ENCODE data around the gene C1orf216.

C1orf216 gene

GRCh38 chr1:35666916-35667315 lies 51.8 kb downstream of the C1orf216 start:
- Histone ChIP-seq H3K36me3 (ENCODE audit: low read depth) (no peaks in the 10 kb centered on the region), H3K27ac (ENCODE audit: poor library complexity, severe bottlenecking) (no peak overlapping the region), H3K9me3 (ENCODE audit: severe bottlenecking) (no peaks in the 10 kb centered on the region), H3K4me1 (ENCODE audit: insufficient read depth, poor library complexity, severe bottlenecking) (no peaks in the 10 kb centered on the region), H3K4me3 (ENCODE audit: severe bottlenecking) (no peak overlapping the region), H3K27me3 (ENCODE audit: insufficient read depth, poor library complexity, severe bottlenecking) (no peaks in the 10 kb centered on the region)
- no peak for DNase-seq (ENCODE audit: low spot score)
- TF ChIP-seq CTCF (IDR thresholded peaks at IDR 0.05; ENCODE audit: poor library complexity, severe bottlenecking) = no peak
- no peak for ATAC-seq (ENCODE audit: low read depth)

- Histone ChIP-seq H3K4me1 (ENCODE audit: insufficient read depth, poor library complexity, severe bottlenecking) (no peaks in the 10 kb centered on the region), H3K9me3 (ENCODE audit: severe bottlenecking) (no peaks in the 10 kb centered on the region), H3K27me3 (ENCODE audit: insufficient read depth, poor library complexity, severe bottlenecking) (no peaks in the 10 kb centered on the region), H3K27ac (ENCODE audit: poor library complexity, severe bottlenecking) (no peak overlapping the region), H3K4me3 (ENCODE audit: severe bottlenecking) (no peak overlapping the region), H3K36me3 (ENCODE audit: low read depth) (no peaks in the 10 kb centered on the region)
- no peak for DNase-seq (ENCODE audit: low spot score)
- ATAC-seq (ENCODE audit: low read depth) = no peak
- TF ChIP-seq CTCF (IDR thresholded peaks at IDR 0.05; ENCODE audit: poor library complexity, severe bottlenecking) = no peak
Measured at GRCh38 chr1:35666216-35666615, 52.5 kb downstream of the C1orf216 start.

All from RWPE2 (cell line).